ENCODE data around the gene HIPK1.
A peak's percentile ranks its signal among the peaks of the same experiment; 100 is the strongest.
"Not testable (repeated sequence)": the region's sequence is repeated elsewhere in the genome, so short reads cannot be mapped to it uniquely, and the experiment has no call there.

The HIPK1 gene

DNA sequence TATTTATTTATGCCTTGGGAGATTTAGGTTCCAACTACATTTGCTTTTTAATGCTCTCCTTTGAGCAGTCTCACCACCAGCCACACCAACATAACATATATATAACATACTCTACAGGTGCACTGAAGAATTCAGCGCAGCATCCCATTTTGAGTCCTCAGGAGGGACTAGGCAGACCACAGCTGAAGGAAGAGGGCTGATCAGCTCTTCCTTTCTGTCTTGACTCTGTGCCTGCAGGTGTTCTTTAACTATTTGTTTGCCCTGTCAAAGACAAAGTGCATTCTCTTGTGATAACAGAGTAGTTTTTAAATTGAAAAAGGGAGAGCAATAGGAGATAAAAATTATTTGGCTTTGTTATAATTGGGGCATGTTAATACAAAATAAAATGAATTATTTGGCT is 17.0 kb downstream of the HIPK1 start:
- DNase-seq, result no peak

DNA sequence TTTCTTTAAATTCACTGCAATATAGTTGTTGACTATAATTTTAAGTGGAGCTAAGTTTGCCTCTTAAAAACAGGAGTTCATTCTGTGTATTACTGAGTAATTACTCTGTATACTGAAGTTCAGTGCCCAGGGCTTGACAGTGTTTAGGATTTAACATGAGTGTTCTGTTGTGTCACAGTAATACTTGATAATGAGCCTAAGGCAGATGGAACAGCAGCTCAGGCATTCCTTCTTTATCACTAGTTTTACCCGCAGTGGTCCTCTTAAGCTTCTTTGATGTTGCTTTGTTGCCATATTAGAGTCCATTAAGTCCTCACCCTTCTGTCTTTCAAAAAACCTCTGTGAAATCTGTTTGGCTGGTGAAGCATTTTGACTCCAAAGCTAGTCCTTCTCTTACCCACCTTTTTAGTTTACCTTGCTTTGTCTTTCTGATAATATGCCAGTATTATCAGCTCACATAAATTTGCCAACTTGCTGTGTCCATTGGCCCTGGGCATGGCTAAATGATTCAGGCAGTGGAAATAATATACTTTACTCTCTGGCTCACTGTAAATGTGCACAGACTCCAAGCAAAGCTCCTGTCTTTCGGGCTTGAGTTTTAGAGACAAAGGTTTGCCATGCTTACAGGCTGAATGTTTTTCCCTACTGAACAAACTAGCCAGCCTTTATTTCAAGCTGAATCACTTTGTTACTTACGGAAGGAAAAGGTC is 17.7 kb downstream of the HIPK1 start:
- DNase-seq, result no peak

DNA sequence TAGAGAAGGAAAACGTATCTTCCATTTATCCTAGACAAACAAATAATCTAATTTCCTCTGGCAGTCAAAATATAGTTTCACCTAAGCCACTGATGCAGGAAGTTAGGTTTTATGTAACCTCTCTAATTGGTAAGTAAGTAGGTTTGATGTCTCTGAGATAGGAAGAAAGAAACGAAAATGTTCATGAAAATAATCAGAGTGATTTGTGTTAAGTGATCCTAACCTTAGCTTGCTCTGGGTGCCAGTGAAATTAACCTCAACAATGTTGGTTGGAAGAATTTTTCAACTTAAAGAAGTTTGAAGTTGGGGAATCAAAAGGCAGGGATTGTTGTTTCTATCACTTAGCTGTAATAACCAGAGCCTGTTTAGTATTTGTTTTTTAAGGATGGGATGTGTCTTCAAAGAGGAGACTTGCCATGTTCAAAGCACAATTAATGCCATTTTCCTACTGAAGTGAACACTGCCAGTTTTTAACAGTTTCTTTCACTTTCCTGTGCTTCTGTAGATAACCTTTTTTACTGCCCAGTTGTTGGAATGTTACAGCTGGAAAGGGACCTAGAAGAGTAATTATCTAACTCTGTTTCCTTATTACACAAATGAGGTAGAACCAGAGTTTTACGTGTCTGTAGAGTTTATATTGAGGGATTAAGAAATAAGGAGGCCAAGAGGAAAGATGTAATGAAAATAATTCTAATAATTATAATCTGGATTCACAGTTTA is 18.4 kb downstream of the HIPK1 start:
- no peak for DNase-seq

DNA sequence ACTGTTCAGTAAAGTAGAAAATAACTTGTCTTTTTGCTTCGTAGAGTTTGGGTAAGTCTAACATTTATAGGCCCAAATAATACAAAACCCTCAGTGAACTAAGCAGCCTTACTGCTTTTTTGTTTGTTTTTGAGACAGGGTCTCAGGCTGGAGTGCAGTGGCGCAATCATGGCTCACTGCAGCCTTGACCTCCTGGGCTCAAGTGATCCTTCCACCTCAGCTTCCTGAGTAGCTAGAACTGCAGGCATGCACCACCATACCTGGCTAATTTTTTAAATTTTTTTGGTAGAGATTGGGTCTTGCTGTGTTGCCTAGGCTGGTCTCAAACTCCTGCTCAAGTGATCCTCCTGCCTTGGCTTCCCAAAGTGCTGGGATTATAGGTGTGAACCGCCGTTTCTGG is 19.0 kb downstream of the HIPK1 start:
- not testable (repeated sequence) for DNase-seq

DNA sequence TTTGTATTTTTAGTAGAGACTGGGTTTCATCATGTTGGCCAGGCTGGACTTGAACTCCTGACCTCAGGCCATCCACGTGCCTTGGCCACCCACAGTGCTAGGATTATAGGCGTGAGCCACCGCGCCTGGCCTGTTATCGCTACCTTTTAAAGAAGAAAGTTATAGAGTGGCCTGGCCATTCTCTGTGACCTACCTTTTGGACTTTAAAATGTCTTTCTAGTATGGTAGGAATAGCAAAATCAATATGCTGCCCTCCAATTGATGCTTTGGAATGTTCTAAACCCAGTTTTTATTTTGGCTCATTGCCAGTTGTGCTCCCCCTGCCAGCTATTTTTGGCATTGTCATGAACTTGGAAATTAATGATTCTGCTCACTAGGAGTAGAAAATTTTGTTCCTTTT is 19.9 kb downstream of the HIPK1 start:
- no peak for DNase-seq

DNA sequence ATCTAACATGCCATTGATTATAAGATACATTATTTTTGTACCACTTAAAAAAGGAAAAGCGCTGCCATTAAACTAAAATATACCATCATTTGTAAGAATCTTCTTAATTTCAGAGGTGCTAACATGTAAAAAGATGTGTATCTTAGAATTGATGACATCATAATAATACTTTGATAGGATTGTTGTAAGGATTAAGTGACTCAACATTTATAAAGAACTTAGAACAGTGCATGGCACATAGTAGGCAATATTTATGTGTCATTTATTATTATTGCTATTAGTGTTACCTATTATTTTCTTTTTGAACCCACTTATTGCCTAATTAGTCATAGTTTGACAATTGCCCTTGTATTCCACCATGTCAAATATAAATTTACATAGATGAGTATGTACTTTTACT is 21.8 kb downstream of the HIPK1 start:
- no peak for DNase-seq

DNA sequence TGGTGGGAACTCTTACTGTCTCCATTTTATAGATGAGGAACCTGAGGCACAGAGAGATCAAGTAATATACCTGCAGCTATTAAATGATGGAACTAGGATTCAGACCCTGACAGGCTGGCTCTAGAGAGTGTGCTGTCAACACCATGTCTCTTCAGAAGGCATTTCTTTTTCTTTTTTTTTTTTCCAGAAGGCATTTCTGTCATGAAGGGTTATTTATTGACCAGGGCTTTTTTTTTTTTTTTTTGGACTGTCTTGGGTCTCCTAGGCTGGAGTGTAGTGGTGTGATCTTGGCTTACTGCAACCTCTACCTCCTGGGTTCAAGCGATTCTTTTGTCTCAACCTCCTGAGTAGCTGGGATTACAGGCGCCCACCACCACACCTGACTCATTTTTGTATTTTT is 22.6 kb downstream of the HIPK1 start:
- no peak for DNase-seq

DNA sequence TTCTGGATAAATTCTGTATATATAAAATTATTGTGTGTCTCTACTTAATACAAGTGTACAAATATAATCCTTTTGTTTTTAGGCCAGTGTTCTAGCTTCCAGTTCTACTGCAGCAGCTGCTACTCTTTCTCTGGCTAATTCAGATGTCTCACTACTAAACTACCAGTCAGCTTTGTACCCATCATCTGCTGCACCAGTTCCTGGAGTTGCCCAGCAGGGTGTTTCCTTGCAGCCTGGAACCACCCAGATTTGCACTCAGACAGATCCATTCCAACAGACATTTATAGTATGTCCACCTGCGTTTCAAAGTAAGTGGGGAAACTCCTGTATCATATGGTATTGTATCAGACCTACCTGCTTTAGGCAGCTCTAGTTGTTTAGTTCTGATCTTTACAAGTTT is 28.9 kb downstream of the HIPK1 start:
- no peak for DNase-seq

DNA sequence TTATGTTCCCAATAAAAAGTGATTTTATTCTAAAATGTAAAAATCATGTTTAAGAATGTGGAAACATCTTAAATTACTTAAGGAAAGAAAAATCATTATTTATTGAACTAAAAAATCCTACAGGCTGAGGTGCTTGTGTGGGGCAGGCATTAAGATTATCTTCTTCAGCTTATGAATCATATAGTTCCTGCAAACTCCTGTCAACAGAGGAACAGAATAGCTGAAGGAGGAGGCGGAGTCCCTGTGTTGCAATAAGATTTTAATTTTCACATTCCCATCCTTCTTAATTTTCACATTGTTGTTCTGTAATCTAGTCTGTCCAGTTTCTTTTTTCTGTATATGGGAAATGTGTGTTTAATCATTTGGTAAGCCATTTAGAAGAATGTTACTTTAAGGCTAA is 29.6 kb downstream of the HIPK1 start:
- DNase-seq, result no peak

DNA sequence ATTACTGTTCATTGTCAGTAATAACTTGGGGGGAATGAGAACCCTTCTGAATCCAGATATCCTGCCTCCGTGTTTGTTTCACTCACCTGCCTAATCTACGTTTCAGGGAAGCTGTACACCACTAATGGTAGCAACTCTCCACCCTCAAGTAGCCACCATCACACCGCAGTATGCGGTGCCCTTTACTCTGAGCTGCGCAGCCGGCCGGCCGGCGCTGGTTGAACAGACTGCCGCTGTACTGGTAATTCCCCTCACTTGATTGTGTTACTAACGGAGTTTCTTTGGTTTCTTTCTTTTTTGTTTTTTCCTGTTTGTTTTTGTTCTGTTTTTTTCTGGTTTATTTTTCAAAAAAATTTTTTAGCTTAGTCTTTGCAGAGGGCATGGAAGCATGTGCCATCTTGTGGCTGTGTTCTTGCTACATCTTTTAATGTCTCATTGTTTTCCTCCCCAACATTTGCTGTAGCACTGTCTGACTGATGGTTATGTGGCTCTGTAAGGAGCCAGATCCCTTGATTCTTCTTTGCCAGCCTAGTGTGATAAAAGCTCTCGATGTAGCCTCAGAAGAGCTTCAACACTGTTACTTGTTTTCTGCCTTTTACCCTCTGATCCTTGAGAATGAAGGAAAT is 34.3 kb downstream of the HIPK1 start:
- no peak for DNase-seq

DNA sequence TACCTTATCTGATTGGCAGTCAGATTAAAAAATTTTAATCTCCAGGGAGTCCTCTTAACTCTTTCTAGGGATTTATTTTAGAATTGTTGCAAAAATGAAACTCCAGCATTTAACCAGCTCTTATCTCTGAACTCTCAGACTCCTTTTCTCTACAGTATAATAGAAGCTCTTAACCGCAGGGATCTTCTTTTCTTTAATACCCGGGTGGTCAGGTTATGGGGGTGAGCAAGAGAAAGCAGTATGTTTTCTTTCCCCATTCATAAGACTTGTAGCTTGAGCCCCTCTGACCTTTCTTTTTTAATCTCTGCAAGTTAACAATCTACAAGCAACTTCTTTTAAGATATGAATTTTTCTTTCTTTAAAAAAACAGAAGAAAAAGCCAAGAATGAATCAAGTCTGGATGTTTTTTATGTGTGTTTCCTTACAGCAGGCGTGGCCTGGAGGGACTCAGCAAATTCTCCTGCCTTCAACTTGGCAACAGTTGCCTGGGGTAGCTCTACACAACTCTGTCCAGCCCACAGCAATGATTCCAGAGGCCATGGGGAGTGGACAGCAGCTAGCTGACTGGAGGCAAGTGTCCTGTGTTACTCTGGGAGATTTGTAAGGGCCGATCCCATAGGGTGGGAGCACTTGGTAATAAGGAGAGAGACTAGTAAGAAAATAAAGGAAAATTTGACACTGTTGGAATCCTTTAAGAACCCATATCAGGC is 36.7 kb downstream of the HIPK1 start:
- no peak for DNase-seq

DNA sequence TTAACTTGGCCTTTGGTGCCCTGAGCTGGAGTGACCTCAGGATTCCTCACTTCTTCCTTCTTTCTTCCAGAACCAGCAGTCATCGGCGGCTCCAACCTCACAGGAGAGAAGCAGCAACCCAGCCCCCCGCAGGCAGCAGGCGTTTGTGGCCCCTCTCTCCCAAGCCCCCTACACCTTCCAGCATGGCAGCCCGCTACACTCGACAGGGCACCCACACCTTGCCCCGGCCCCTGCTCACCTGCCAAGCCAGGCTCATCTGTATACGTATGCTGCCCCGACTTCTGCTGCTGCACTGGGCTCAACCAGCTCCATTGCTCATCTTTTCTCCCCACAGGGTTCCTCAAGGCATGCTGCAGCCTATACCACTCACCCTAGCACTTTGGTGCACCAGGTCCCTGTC is 43.8 kb downstream of the HIPK1 start:
- no peak for DNase-seq

DNA sequence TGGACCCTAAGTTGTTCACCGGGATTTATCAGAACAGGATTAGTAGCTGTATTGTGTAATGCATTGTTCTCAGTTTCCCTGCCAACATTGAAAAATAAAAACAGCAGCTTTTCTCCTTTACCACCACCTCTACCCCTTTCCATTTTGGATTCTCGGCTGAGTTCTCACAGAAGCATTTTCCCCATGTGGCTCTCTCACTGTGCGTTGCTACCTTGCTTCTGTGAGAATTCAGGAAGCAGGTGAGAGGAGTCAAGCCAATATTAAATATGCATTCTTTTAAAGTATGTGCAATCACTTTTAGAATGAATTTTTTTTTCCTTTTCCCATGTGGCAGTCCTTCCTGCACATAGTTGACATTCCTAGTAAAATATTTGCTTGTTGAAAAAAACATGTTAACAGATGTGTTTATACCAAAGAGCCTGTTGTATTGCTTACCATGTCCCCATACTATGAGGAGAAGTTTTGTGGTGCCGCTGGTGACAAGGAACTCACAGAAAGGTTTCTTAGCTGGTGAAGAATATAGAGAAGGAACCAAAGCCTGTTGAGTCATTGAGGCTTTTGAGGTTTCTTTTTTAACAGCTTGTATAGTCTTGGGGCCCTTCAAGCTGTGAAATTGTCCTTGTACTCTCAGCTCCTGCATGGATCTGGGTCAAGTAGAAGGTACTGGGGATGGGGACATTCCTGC is 46.2 kb downstream of the HIPK1 start:
- DNase-seq, result no peak

DNA sequence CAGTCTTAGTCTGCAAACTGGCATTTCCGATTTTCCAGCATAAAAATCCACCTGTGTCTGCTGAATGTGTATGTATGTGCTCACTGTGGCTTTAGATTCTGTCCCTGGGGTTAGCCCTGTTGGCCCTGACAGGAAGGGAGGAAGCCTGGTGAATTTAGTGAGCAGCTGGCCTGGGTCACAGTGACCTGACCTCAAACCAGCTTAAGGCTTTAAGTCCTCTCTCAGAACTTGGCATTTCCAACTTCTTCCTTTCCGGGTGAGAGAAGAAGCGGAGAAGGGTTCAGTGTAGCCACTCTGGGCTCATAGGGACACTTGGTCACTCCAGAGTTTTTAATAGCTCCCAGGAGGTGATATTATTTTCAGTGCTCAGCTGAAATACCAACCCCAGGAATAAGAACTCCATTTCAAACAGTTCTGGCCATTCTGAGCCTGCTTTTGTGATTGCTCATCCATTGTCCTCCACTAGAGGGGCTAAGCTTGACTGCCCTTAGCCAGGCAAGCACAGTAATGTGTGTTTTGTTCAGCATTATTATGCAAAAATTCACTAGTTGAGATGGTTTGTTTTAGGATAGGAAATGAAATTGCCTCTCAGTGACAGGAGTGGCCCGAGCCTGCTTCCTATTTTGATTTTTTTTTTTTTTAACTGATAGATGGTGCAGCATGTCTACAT is 47.6 kb downstream of the HIPK1 start:
- no peak for DNase-seq

DNA sequence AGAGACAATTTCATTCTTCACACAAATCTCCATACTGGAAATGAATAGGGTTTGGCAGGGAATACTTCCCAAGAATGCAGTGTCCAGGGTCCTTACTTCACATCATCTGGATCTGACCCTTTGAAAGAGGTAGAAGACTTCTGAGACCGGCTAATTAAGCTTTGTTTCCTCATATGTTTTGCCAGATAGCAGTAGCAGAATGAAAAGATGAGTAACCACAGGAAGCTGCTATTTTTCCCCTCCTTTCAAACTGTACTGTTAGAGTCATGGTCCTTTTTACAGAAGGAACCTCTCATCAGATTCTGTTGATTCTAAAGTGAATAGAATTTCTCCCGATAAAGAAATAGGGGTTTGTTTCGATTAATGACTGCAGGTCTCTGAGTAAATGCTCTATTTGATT is 48.8 kb downstream of the HIPK1 start:
- DNase-seq, result no peak

DNA sequence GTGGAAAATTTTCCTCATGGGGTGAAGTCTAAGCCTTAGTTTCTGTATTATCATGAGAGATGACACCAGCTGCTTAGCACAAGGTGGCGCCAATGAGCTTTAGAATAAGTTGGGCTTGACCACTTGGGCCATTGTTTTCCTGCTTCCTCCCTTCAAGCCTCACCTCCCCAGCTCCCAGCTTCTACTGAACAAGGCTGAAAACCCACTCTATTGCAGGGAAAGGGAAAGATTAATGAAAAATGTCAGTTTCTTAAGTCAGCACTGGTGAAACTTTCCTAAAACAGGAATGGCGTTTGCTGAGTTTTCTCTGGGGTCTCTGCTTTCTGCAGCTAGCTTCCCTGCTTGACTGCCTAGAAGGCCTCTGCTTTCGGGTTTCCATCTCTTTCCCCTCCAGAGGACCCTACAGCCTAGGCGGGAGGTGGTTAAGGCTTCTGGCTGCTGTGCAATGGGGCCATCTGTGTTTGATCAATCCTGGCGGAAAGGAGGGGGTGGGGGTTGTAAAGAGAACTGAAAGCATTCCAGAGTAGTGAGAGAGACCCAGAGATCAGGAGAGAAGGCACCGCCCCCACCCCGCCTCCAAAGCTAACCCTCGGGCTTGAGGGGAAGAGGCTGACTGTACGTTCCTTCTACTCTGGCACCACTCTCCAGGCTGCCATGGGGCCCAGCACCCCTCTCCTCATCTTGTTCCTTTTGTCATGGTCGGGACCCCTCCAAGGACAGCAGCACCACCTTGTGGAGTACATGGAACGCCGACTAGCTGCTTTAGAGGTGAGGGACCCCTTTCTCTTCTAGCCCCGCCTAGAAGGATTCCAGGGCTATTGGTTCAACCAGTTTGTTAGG is 50.0 kb downstream of the HIPK1 start, which contains the start of gene OLFML3:
Gene OLFML3, plus strand, starts transcription at position 612 of the 840 bp plus-strand sequence. Its CDS starts 43 bp downstream, at position 655.
- DNase-seq, result peak; percentile 64 to 80

DNA sequence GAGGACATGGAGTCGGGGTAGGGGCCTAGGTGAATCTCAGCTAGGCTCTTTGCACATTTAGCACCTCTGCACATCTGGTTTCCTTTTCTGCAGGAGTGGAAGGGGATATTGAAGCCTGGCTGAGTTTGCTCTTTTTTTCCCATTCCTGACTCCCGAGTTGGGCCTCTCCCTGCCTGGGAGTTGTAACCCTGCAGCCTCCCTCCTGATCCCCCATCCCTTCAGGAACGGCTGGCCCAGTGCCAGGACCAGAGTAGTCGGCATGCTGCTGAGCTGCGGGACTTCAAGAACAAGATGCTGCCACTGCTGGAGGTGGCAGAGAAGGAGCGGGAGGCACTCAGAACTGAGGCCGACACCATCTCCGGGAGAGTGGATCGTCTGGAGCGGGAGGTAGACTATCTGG is 51.0 kb downstream of the HIPK1 start:
- no peak for DNase-seq

DNA sequence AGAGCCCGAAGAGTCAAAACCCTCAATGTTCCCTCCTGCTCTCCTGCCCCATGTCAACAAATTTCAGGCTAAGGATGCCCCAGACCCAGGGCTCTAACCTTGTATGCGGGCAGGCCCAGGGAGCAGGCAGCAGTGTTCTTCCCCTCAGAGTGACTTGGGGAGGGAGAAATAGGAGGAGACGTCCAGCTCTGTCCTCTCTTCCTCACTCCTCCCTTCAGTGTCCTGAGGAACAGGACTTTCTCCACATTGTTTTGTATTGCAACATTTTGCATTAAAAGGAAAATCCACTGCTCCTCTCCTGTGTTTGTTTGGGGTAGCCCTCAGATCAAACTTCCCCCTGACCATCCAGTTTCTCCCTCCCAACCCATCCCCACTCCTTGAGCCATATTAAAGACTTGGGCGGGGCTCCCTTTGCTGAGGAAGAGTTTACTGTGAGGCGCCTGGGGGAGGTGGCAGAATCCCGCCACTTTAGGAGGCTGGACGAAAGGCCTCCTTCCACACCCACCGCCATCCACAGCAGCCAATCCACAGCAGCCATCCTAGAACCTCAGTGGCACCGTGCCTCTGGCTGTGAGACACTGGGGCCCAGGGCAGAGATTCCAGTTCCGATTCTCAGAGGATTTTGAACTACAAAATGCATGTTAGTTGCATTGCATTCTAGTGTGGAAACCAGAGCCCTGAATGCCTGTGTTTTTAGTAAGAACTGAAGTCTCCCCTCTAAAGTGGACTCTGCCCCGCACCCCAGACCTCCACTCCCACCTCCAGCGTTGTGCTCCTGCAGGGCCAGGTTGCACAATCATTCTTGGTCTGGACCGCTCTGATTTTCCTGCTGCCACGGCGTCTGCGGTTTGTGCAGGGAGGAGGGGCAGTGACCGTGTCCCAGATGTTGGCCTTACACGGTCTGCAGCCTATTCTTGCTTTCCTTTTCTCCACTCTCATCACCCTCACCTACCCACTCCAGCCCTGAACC is 53.1 kb downstream of the HIPK1 start:
- peak in 1 of 2 donors; percentile 31 for DNase-seq

DNA sequence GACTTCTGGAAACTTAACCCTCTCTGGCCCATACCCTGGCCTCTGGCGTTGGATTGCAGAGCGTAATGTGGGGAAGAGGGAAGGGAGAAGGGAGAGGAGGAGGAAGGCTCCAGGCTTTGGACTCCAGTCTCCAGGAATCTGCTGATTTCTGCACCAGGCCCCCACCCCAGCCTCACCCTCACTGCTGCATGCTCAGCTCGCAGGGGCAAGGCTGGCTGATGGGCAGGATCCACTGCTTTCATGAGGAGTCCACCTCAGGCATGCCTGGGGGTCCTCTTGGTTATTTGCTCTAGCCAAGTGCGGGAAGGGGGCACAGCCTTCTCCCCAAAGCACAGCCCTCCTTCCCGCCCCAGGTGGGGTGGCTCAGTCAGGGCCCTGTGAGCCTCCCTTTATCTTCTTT is 53.8 kb downstream of the HIPK1 start:
- DNase-seq, result no peak

DNA sequence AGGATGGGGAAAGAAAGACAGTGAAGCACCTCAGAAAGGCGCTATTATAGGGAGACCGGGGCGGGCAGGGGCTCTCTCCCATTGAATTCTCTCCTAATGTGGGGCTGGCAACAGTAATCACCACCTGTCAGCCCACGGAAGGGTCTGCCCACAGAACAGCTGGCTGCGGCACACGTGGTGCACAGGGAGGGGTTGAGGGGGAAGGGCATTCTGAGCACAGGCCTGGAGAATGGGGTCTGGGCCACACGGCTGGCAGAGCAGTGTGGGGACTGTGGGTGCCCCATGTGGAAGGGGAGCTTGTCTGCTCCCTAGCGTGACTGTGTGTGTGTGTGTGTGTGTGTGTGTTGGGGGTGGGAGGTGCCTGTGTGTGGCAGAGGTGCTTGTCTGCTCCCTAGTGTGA is 54.3 kb downstream of the HIPK1 start:
- DNase-seq, result no peak
